NCI-H748 (cell line): ENCODE results near the gene GLA.

Experiments used
- DNase-seq: peaks from one replicate; lab custom pipeline; 2025; ENCODE audit not compliant: unreplicated experiment; lab: John Stamatoyannopoulos, UW

Gene GLA

GRCh38 chrX:101407748-101408531 is at the start of gene GLA, which contains the start of gene HNRNPH2:
TSS of gene GLA (minus strand) at chrX:101407925. CDS start at chrX:101407903, 22 bp downstream.
TSS of gene HNRNPH2 (plus strand) at chrX:101408222. CDS start at chrX:101411989, 3,767 bp downstream.
- peak; percentile 98 for DNase-seq

DNA sequence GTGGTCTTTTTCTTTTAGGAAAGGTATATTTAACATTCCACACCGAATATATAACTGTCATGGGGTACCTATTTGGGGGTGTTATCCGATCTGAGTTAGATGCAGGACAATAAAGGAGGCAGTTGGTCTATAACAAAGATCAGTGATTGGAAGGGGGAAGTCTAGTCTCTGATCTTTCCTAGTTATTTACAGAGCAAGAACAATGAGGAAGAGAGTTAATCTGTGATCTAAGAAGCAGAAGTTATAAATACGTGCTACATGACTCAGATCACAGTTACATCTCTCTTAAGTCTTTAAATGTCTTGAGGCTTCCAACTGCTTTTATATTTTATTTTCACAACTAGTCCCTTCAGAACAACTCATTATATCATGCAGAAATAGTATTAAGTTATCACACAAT is 44.3 kb upstream of the GLA start:
- no peak for DNase-seq

GRCh38 chrX:101450961-101451360 is 43.2 kb upstream of the GLA start:
- no peak for DNase-seq

DNA sequence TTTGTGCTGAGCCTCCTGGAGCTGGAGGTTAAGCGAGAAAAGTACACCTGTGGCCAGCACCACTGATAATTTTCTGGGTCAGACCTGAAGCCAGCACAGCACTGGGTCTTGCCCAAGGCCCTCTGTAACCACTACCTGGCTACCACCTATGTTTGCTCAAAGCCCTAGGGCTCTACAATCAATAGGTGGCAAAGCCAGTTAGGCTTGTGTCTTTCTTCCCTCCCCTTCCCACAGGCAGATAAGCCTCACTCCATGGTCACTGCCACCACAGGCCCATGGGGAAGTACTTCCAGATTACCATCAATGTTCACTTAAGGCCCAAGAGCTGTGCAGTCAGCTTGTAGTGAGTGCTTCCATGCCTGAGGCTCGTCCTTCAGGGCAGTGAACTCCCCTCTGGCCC is 42.4 kb upstream of the GLA start:
- DNase-seq = no peak

DNA sequence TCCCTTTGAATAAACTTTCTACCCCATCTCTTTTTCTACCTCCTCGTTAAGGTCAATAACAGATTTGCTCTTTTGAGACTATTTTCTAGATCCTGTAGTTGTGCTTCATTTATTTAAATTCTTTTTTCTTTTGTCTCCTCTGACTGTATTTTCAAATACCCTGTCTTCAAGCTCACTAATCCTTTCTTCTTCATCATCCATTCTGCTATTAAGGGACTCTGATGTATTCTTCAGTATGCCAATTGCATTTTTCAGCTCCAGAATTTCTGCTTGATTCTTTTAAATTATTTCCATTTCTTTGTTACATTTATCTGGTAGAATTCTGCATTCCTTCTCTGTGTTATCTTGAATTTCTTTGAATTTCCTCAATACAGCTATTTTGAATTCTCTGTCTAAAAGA is 41.6 kb upstream of the GLA start:
- DNase-seq = no peak

DNA sequence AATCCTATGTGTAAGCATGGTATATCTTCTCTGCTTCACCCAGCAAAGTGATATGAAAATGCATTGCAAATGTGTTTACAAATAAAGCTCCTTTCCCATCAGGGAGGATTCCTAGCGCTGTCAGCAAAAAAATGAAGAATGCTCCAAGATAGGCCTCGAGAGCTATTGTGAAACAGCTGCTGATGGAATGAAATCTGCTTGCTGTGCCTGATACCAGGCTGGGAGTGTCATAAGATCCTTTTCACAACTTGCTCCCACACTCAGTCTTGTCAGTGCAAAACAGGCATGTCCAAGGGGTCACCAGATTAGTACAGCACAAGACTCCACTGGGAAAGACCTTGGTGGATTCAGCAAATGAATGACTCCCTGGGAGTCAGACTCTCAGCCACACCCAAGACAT is 34.4 kb upstream of the GLA start:
- no peak for DNase-seq

DNA sequence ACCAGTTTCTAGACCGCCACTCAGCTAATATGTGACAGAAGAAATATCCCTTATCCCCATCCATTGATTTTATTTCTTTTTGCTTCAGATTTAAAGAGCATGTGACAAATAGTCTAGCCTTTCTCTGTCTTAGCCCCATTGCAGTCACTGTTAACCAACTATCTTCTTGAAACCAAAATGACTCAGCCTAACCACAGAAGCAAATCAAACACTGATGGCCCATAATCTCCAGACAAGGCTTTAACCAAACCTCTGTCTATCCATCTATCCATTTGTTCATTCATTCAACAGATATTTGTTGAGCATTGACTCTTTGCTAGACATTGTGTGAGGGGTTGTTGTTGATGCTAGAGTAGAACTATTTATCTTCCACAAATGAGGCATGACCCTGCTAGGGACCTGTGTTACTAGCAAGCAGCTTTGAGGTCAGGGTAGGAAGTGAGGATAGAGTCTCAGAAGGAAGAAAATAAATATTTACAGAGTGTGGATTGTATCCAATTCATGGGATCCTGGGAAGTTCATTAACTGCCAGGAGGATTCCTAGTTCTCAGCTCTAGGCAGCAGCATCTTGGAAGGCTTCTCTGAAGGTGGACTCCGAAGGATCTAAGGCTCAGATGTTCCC is 22.8 kb upstream of the GLA start:
- no peak for DNase-seq

- no peak for DNase-seq
Measured at GRCh38 chrX:101429934-101430333, 22.2 kb upstream of the GLA start.

- DNase-seq = no peak
Measured at GRCh38 chrX:101427954-101428353, 20.2 kb upstream of the GLA start.

- no peak for DNase-seq
Measured at GRCh38 chrX:101419489-101419888, 11.8 kb upstream of the GLA start.

DNA sequence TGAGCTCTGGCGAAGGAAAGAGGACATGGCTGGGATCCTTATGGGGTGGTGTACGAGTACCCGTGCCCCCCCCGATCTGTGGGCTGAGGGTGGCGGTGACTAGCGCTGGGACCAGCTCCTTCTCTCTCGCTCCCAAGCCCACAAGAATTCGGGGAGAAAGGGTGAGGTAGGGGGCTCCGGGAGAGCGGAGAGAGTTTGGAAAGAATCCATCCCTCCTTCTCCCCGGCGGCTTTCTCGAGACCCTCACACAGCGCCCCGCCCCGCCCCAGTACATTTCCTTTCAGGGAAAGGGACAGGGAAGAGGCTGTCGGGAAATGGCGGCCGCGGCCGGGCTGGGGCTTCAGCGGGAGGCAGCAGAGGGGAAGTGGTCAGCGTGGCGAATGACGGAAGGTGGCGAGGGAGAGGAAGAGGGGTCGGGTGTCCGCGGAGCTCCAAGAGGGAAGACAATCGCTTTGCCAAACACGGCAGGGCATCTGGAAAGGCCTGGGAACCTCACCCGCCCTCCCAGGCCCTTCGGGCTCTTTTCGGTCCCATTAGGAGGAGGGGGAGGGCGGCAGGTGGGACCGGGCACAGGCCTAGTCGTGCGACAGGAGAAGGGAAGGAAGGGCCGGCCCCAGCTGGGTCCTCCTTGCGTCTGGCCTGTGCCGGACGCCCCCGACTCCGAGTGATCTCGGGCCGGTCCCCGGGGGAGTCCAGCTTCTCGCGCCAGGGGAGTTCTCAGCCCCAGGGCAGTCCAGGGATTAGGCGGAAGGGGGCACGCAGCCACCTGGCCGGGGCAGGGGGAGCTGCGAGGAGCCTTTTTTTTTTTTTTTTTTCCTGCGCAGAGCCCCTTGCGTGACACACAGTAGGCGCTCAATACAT is 10.5 kb upstream of the GLA start:
- peak; percentile 68 for DNase-seq

- DNase-seq = no peak
Measured at GRCh38 chrX:101417190-101417589, 9.5 kb upstream of the GLA start.

- DNase-seq = no peak
Measured at GRCh38 chrX:101416691-101417090, 9.0 kb upstream of the GLA start.

DNA sequence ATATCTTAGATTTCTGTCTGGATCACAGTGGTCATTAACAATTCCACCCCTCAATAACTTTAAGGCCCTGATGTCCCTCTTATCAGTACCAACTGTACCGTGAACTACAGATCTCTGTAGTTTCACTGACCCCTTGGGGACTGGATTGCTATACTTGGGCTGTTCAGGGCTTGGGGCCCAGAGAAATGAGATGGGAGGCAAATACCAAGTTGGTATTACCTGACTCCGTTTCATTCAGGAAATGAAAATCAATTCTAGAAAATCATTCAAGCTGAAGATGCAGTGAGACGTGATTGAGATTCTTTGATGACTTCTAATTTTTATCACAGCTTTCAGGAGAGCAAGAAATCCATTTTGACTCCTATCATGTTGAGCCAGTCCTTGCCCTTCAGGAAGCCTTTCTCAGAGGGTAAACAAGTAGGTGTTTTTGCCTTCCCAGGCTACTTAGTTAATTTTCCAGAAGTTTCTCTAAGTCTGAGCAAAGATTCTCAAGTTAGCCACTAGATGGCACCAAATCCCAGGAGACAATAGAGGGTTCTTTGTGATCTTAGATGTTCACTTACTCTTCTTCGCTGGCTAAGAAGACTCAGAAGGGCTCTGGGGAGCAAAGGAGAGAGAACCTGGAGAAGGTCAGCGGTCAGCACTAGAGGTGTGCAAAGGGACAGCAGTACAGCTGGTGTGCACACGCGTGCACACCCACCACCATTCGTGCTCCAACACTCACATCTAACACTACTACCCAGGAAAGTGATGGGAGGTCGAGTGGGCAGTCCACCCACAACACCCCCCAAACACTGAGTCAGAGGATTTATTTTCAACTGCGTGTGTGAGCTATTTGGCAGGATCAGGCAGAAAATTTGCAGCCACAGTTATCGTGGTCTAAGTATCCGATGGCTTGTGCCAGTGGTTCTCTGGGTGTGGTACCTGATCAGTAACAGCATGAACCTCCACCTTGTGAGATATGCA is 7.7 kb upstream of the GLA start:
- DNase-seq = peak; percentile 62

GRCh38 chrX:101411984-101412383 is 4.3 kb upstream of the GLA start:
- DNase-seq = no peak

- DNase-seq = no peak
Measured at GRCh38 chrX:101410461-101410860, 2.7 kb upstream of the GLA start.

DNA sequence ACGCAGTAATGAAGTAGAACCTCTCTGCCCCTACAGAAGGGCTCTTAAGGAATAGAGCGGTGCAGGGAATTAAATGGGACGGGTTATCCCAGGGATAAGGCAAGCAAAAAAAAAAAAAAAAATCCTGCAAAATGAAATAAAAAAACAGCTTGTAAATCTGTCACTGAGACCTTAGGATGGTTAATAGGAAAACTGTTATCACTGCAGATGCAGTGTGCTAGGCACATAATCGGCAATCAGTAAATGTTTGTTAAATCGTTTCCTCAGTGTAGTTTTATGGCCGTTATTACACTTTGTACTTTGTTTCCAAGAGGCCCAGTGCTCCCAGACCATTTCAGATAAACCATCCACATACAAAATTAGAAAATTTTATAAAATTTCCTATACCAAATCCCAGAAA is 1.3 kb upstream of the GLA start:
- DNase-seq = peak; percentile 14

- no peak for DNase-seq
Measured at GRCh38 chrX:101408532-101408841, 762 bp upstream of the GLA start.

DNA sequence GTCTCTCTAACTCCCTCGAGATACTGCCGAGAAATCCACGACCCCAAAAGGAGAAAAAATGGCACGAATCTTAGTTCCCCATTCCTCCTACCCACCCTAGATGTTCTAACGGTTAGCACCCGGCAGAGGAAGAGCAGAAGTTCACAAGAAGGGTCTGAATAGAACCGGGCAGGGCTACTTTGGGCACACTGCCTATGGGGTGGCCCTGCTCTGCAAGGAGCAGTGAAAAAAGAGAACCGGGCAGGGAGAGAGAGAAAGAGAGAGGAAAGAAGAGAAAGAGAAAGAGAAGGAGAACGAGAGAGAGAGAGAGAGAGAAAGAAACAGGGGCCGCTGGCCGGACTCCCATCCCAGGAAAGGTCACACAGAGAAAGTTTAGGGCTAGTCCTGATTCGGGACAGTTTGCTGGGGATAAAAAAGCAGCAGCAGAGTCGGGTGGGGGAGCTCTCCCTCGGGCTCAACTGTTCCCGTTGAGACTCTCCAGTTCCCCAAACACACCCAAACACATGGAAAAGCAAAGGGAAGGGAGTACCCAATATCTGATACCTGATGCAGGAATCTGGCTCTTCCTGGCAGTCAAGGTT is 468 bp downstream of the GLA start:
- peak; percentile 17 for DNase-seq

DNA sequence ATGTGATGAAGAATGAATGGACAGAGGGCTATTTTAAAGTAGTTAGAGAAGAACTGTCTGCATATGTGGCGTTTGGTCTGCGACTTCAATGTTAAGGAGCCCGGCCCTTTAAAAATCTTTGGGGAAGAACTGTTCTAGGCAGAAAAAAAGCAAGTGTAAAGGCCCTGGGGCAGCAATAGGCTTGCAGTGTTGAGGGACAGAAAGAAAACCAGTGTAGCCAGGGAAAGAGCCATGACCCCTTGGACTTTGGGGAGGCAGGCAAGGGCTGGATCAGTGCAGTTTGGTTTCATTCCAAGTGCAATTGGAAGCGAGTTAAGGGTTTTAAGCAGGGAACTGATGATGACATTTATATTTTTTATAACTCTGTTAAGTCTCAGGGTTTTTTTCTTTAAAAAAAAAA is 7.9 kb downstream of the GLA start:
- DNase-seq = no peak
